Measurements from ENCODE around the gene BCAS3.

- TF ChIP-seq CTCF (IDR thresholded peaks at IDR 0.05) (no peak), EZH2 (IDR thresholded peaks at IDR 0.05; ENCODE audit: borderline replicate concordance, insufficient read depth, low read depth, low read length, poor library complexity, severe bottlenecking) (no peak)
Observed at GRCh38 chr17:61233991-61234750, 556.5 kb downstream of the BCAS3 start.
